K562 (cell line): Measurements from ENCODE around the gene ZMYND19. TPM values are rescaled to one million over a fixed set of nuclear protein-coding genes. Genes with fewer than 3 reads are reported as not detected.

ENCODE experiments used
- ATAC-seq: fragments of 200-7000 bp; cut with Tn5 transposase; 3 replicates; pipeline ENCODE4 v1.9.1; 2020; ENCODE audit warnings: moderate library complexity
- BruUV-seq: library from RNA; stranded (reverse); fragments of 400-500 nt; replicated peaks from 2 replicates; lab custom pipeline; 2021; lab: Mats Ljungman, UMichigan
- CTCF ChIA-PET: fragments of 300-600 bp; formaldehyde crosslinking; extraction: SDS; loops from one replicate; lab custom pipeline; 2021; ENCODE audit warnings: low intra/inter-chr PET ratio; lab: Yijun Ruan, JAX
- POLR2A ChIA-PET: fragments of 300-600, 350-650 bp; sonication (Branson Sonifier 250); formaldehyde crosslinking; extraction: SDS; loops from one replicate; lab custom pipeline; 2021; ENCODE audit warnings: antibody characterized with exemption, inconsistent platforms; lab: Yijun Ruan, JAX
- DNase-seq, 4 experiments: peaks; one replicate each; pipeline versions ENCODE4 v3.0.0 to v3.0.0-alpha.2; 2011 to 2018; ENCODE audit warnings: low spot score in 3 of 4, mixed read lengths in 3 of 4; ENCODE audit errors: extremely low read depth in 1 of 4
- FAIRE-seq: peaks from 2 replicates; lab custom pipeline; 2011; peaks lifted over from hg19 to GRCh38; lab: Jason Lieb, UNC
- H2AFZ ChIP-seq: 2 replicates; pipeline ENCODE4 v1.6.0; 2011; ENCODE audit warnings: low read depth, low read length, control low read depth, inconsistent platforms
- H3K27ac ChIP-seq: fragments of 200-600 bp; 3 replicates; pipeline ENCODE4 v1.8.0; 2011; ENCODE audit warnings: low read depth, mild to moderate bottlenecking, control low read depth, inconsistent platforms, low read length, moderate library complexity, mixed read lengths; ENCODE audit errors: extremely low read depth
- H3K27me3 ChIP-seq, 2 experiments: fragments of 300-600 bp in 1 of 2; 2 replicates in 1 of 2; 3 replicates in 1 of 2; pipeline versions ENCODE4 v1.6.0 to v1.8.0; 2011; ENCODE audit warnings: inconsistent platforms in 2 of 2, low read length in 2 of 2, mild to moderate bottlenecking in 1 of 2, mixed read lengths in 1 of 2, moderate library complexity in 1 of 2; ENCODE audit not compliant: control insufficient read depth in 2 of 2, insufficient read depth in 2 of 2
- H3K36me3 ChIP-seq: fragments of 300-600 bp; 3 replicates; pipeline ENCODE4 v1.8.0; 2011; ENCODE audit warnings: mild to moderate bottlenecking, low read length, inconsistent platforms; ENCODE audit not compliant: control insufficient read depth, insufficient read depth
- H3K4me1 ChIP-seq, 2 experiments: fragments of 200-600 bp in 1 of 2; replicated peaks in 1 of 2; 2 replicates in 1 of 2; 3 replicates in 1 of 2; pipeline versions ENCODE4 v1.5.1 to v1.8.0; 2011; ENCODE audit warnings: inconsistent platforms in 2 of 2, low read length in 2 of 2, mild to moderate bottlenecking in 1 of 2, mixed read lengths in 1 of 2, moderate library complexity in 1 of 2; ENCODE audit not compliant: control insufficient read depth in 2 of 2, insufficient read depth in 2 of 2
- H3K4me2 ChIP-seq: 2 replicates; pipeline ENCODE4 v1.6.1; 2011; ENCODE audit warnings: low read length, control low read depth, inconsistent platforms, mixed read lengths; ENCODE audit not compliant: insufficient read depth
- H3K4me3 ChIP-seq: fragments of 200-600 bp; sonication (generic), shearing (Covaris generic); 2 replicates; pipeline ENCODE4 v1.5.1; 2016; ENCODE audit warnings: control low read depth, inconsistent platforms
- H3K79me2 ChIP-seq: fragments of 200-600 bp; 3 replicates; pipeline ENCODE4 v1.8.0; 2011; ENCODE audit warnings: low read length, inconsistent platforms; ENCODE audit not compliant: control insufficient read depth, insufficient read depth
- H3K9ac ChIP-seq, 2 experiments: 2 replicates each; pipeline versions ENCODE4 v1.6.0 to v1.6.1; 2011; ENCODE audit warnings: low read depth in 2 of 2, low read length in 2 of 2, control low read depth in 1 of 2, inconsistent platforms in 1 of 2, mild to moderate bottlenecking in 1 of 2, mixed read lengths in 1 of 2; ENCODE audit not compliant: insufficient read depth in 1 of 2
- H3K9me1 ChIP-seq: one replicate; pipeline ENCODE4 v1.6.0; 2011; ENCODE audit warnings: inconsistent platforms, mild to moderate bottlenecking, low read length, moderate library complexity; ENCODE audit not compliant: control insufficient read depth, insufficient read depth
- H3K9me3 ChIP-seq: replicated peaks from 2 replicates; pipeline ENCODE4 v1.5.1; 2011; ENCODE audit warnings: low read depth, low read length, inconsistent platforms; ENCODE audit not compliant: control insufficient read depth, insufficient read depth
- H4K20me1 ChIP-seq: replicated peaks from 2 replicates; pipeline ENCODE4 v1.6.1; 2011; ENCODE audit warnings: low read length, inconsistent platforms, mixed read lengths; ENCODE audit not compliant: control insufficient read depth, insufficient read depth
- BRD9 ChIP-seq: fragments of 450-650 bp; IDR thresholded peaks from 2 replicates; pipeline ENCODE4 v1.6.1; 2018; ENCODE audit warnings: low read depth; ENCODE audit not compliant: partially characterized antibody
- ZKSCAN1 ChIP-seq: fragments of 150-350 bp; IDR thresholded peaks from 2 replicates; pipeline ENCODE4 v1.6.1; 2016; ENCODE audit warnings: low read depth, low read length
- WGBS: fragments of 100-300 bp; shearing (Covaris generic); methylation state at CpG from one replicate; pipeline ENCODE4 v1.1.6; 2016; ENCODE audit warnings: low coverage, mixed read lengths; ENCODE audit not compliant: insufficient coverage; ENCODE audit errors: missing lambda C conversion rate; 5-methylcytosine and 5-hydroxymethylcytosine counted together
- in situ Hi-C: fragments of 300-500 bp; cut with MboI; formaldehyde crosslinking; loops from 4 replicates; pipeline ENCODE4 v1.15.0; 2018; ENCODE audit warnings: inconsistent platforms, mixed read lengths
- intact Hi-C: fragments of 100-400 bp; cut with micrococcal nuclease; formaldehyde crosslinking; loops from 2 replicates; pipeline ENCODE4 v1.14.2; 2022
- polyA plus RNA-seq, 8 experiments: library from polyadenylated mRNA; depleted of rRNA in 4 of 8; stranded (reverse) in 5 of 8; unstranded in 3 of 8; fragments of >200 nt; fragmentation: Nextera tagmentation in 2 of 8; fragmentation: Illumina TruSeq in 1 of 8; extraction: Ambion mirVana in 2 of 8; extraction: Trizol in 1 of 8; gene quantifications; 2 replicates each; pipeline versions ENCODE4 v1.2.1 to v1.2.3, GENCODE V29; 2011 to 2014; ENCODE audit warnings: inconsistent platforms in 1 of 8, missing spikeins in 1 of 8
- total RNA-seq, 7 experiments: library from RNA; depleted of rRNA in 6 of 7; stranded (reverse); fragments of >200 nt in 6 of 7; fragmentation: Illumina TruSeq in 2 of 7; extraction: Trizol in 2 of 7; gene quantifications; 2 replicates each; pipeline versions ENCODE4 v1.2.1 to v1.2.3, GENCODE V29; 2011 to 2021; ENCODE audit warnings: low replicate concordance in 1 of 7
- TF ChIP-seq, protein P1 (sequence below), 2 experiments: fragments of 450-650 bp; conservative IDR thresholded peaks; 2 replicates each; pipeline ENCODE4 v1.6.1; 2017; ENCODE audit warnings: mild to moderate bottlenecking in 2 of 2, moderate library complexity in 2 of 2
- TF ChIP-seq, protein P2 (sequence below): fragments of 450-650 bp; IDR thresholded peaks from 2 replicates; pipeline ENCODE4 v1.6.1; 2017; ENCODE audit warnings: antibody characterized with exemption

The ZMYND19 gene
- total and polyA plus RNA-seq, 9 of the 15 experiments (the other 6 are each of a cell fraction or from before 2014, with no cell fraction given), result 1.0 to 86.7 (median 44.0) TPM

DNA sequence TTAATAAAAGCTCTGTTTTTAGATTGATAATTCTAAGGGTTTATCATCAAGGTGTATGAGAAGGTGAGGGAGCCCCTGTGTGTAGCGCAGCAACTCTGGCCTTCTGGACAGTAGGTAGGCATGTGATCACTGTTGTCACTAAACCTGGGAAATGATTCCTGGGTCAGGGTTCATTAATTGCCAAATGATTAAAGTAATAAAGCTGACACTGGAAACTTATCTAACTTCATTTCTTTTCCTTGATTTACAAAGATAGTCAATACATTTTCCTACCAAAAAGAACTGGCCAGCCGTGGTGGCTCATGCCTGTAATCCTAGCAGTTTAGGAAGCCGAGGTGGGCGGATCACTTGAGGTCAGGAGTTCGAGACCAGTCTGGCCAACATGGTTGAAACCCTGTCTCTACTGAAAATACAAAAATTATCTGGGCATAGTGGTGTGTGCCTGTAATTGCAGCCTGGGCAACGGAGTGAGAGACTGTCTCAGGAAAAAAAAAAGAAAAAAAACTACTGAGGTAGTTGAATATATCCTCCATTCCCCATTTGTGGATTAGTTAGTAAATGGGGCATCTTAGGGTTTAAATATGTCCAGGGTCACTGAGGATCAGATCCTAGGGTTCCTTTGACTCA, 30.9 kb upstream of the ZMYND19 start (continued):
- TF ChIP-seq, protein P1, sequence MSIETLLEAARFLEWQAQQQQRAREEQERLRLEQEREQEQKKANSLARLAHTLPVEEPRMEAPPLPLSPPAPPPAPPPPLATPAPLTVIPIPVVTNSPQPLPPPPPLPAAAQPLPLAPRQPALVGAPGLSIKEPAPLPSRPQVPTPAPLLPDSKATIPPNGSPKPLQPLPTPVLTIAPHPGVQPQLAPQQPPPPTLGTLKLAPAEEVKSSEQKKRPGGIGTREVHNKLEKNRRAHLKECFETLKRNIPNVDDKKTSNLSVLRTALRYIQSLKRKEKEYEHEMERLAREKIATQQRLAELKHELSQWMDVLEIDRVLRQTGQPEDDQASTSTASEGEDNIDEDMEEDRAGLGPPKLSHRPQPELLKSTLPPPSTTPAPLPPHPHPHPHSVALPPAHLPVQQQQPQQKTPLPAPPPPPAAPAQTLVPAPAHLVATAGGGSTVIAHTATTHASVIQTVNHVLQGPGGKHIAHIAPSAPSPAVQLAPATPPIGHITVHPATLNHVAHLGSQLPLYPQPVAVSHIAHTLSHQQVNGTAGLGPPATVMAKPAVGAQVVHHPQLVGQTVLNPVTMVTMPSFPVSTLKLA (conservative IDR thresholded peaks at IDR 0.05), result peak in 1 of 2 experiments; percentile 25; a peak in 1 of 4 replicates
- TF ChIP-seq BRD9, result no peak
- TF ChIP-seq, all 486 proteins: peak for 7

DNA sequence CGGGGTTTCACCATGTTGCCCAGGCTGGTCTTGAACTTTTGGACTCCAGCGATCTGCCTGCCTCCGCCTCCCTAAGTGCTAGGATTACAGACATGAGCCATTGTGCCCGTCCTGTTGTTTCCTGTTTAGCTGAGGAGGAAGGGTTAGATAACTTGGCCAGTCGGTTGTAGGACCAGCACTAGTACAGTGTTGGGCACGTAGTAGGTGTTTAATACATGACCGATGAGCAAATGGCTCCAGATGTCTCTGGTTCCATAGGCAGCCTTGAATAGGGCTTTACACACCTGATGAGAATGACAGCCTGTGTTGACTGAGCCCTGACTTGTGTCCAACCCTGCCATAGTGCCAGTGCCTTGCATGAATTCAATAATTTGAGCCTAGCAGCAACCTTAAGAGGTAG, 30.3 kb upstream of the ZMYND19 start:
- no peaks in the 10 kb centered on the region for H3K9me1 ChIP-seq
- no TSS peak for BruUV-seq
- peak overlapping the region; percentile 55 for H3K4me2 ChIP-seq
- no peak overlapping the region; the same call in 1 of the 2 replicates for H3K4me3 ChIP-seq
- peaks cover 44% of the 10 kb centered on the region for H3K36me3 ChIP-seq
- peaks cover 4% of the 10 kb centered on the region for H4K20me1 ChIP-seq
- peaks cover 29 to 35% of the 10 kb centered on the region in 2 experiments for H3K4me1 ChIP-seq
- peak overlapping the region; percentile 1 to 80 for H3K9ac ChIP-seq
- WGBS, result 66% methylated on average over 7 of the region's 7 CpGs
- ATAC-seq, result no peak
- ChIA-PET POLR2A (interaction anchor here (0.5 to 0.9 kb wide), 3 partner anchors 17 to 253 kb away, joined by 3 to 5 read pairs (median 4); no protein-coding TSS in a partner anchor), CTCF (no interaction called here)
- peak; percentile 6 for FAIRE-seq
- H2AFZ ChIP-seq, result no peak overlapping the region
- H3K27ac ChIP-seq, result no peak overlapping the region
- in situ Hi-C loops (no loop called here), intact Hi-C loops (loop anchor here (5.0 kb wide), 1 partner anchor 47 kb away; no protein-coding TSS in a partner anchor)
- no peaks in the 10 kb centered on the region for H3K27me3 ChIP-seq
- no peaks in the 10 kb centered on the region for H3K9me3 ChIP-seq
- no peak for DNase-seq
- TF ChIP-seq, protein P2, sequence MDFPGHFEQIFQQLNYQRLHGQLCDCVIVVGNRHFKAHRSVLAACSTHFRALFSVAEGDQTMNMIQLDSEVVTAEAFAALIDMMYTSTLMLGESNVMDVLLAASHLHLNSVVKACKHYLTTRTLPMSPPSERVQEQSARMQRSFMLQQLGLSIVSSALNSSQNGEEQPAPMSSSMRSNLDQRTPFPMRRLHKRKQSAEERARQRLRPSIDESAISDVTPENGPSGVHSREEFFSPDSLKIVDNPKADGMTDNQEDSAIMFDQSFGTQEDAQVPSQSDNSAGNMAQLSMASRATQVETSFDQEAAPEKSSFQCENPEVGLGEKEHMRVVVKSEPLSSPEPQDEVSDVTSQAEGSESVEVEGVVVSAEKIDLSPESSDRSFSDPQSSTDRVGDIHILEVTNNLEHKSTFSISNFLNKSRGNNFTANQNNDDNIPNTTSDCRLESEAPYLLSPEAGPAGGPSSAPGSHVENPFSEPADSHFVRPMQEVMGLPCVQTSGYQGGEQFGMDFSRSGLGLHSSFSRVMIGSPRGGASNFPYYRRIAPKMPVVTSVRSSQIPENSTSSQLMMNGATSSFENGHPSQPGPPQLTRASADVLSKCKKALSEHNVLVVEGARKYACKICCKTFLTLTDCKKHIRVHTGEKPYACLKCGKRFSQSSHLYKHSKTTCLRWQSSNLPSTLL, result no peak
- peak; percentile 87 for TF ChIP-seq ZKSCAN1
- peaks cover 84% of the 10 kb centered on the region for H3K79me2 ChIP-seq
